Astrocyte of the cerebellum (primary cell): ENCODE results near the gene FAM83F.

ENCODE experiments used
- DNase-seq: peaks from one replicate; pipeline ENCODE4 v3.0.0-alpha.2; 2011; ENCODE audit warnings: low read depth
- H3K4me3 ChIP-seq: 2 replicates; pipeline ENCODE4 v1.5.1; 2011; ENCODE audit warnings: mild to moderate bottlenecking, low read depth, low read length, moderate library complexity
- in situ Hi-C: cut with HindIII; loops from 2 replicates; pipeline ENCODE4 v1.10.0; 2017; ENCODE audit warnings: low sequenced_read_pairs
- TF ChIP-seq, protein P1 (sequence below): IDR thresholded peaks from 2 replicates; pipeline ENCODE4 v1.5.1; 2012; ENCODE audit warnings: low read length, low read depth, moderate library complexity, mild to moderate bottlenecking; ENCODE audit errors: missing control alignments

Gene FAM83F

DNA sequence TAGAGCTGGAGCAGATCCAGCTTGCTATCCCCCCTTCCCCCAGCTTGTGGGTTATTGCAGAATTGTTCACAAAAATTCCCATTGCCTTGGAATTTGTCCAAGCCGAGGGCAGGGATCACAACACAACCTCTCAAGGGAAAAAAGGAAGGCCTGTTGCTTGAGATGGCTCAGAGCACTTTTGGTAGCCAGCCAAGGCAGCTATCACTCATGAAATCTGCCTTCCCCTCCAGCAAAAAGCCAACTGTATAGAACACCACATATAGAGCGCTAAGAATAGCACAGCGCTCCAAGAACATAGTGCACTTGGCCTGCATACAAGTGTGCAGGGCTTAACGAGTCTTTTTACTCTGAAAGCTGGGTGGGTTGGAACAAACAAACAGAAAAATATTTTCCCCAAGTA is 46.2 kb downstream of the FAM83F start:
- no peak for DNase-seq

GRCh38 chr22:40041366-40042137 is 46.8 kb downstream of the FAM83F start:
- no peak overlapping the region for H3K4me3 ChIP-seq
- in situ Hi-C loops, result no loop called here
- TF ChIP-seq, protein P1, sequence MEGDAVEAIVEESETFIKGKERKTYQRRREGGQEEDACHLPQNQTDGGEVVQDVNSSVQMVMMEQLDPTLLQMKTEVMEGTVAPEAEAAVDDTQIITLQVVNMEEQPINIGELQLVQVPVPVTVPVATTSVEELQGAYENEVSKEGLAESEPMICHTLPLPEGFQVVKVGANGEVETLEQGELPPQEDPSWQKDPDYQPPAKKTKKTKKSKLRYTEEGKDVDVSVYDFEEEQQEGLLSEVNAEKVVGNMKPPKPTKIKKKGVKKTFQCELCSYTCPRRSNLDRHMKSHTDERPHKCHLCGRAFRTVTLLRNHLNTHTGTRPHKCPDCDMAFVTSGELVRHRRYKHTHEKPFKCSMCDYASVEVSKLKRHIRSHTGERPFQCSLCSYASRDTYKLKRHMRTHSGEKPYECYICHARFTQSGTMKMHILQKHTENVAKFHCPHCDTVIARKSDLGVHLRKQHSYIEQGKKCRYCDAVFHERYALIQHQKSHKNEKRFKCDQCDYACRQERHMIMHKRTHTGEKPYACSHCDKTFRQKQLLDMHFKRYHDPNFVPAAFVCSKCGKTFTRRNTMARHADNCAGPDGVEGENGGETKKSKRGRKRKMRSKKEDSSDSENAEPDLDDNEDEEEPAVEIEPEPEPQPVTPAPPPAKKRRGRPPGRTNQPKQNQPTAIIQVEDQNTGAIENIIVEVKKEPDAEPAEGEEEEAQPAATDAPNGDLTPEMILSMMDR, result no peak
- DNase-seq, result no peak

More for the DNA sequence above, 46.2 kb downstream of the FAM83F start:
- in situ Hi-C loops, result no loop called here
- TF ChIP-seq, protein P1, result no peak
- H3K4me3 ChIP-seq, result no peak overlapping the region

- in situ Hi-C loops, result no loop called here
- TF ChIP-seq, protein P1, result no peak
- H3K4me3 ChIP-seq, result no peak overlapping the region
- DNase-seq, result no peak
Observed at GRCh38 chr22:40042312-40042711, 47.6 kb downstream of the FAM83F start.

DNA sequence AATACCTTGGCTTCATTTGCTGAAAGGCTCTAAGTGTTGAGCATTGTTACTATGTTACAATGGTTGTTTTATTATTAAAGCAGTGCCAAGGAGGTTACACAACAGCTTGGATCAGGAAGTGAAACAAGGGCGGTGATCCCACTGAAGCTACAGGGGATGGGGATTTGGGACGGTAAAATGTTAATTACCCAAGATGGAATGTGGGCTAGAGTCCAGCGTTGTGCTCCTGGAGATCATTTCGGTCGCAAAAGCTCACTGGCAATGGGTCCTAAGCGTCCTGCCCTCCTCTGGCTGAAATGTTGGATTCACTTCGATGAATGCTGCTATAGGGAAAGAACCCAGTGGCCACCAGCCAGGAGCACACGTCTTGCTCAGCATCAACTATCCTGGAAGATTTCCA is 48.3 kb downstream of the FAM83F start:
- in situ Hi-C loops, result no loop called here
- H3K4me3 ChIP-seq, result no peak overlapping the region
- TF ChIP-seq, protein P1, result no peak
- DNase-seq, result no peak

- in situ Hi-C loops, result no loop called here
- no peak for DNase-seq
- TF ChIP-seq, protein P1, result no peak
- peak overlapping the region; percentile 81 for H3K4me3 ChIP-seq
Observed at GRCh38 chr22:40043793-40044101, 49.0 kb downstream of the FAM83F start.

GRCh38 chr22:40044102-40044869 is 49.5 kb downstream of the FAM83F start:
- in situ Hi-C loops, result no loop called here
- TF ChIP-seq, protein P1, result no peak
- H3K4me3 ChIP-seq, result peak overlapping the region; percentile 81
- peak; percentile 99 for DNase-seq
